Panc1 (cell line): ENCODE results near the gene ZNF503. TPM values are rescaled to one million over a fixed set of nuclear protein-coding genes. Genes with fewer than 3 reads are reported as not detected.

Experiments
- ATAC-seq: fragments of 200-7000 bp; cut with Tn5 transposase; 2 replicates; pipeline ENCODE4 v1.9.1; 2020; ENCODE audit warnings: mild to moderate bottlenecking, moderate library complexity
- BruUV-seq: library from RNA; stranded (reverse); fragments of 400-500 nt; replicated peaks from 2 replicates; lab custom pipeline; 2021; lab: Mats Ljungman, UMichigan
- CTCF ChIA-PET: fragments of 300-600 bp; sonication (Branson Sonifier 250); formaldehyde crosslinking; loops from one replicate; lab custom pipeline; 2022; ENCODE audit warnings: antibody characterized with exemption; lab: Charles Lee
- POLR2A ChIA-PET: fragments of 300-600 bp; sonication (Branson Sonifier 250); formaldehyde crosslinking; loops from one replicate; lab custom pipeline; 2022; ENCODE audit warnings: antibody characterized with exemption; lab: Charles Lee
- DNase-seq: peaks from one replicate; pipeline ENCODE4 v3.0.0-alpha.2; 2010; ENCODE audit warnings: low read depth, low spot score
- H3K27ac ChIP-seq: 2 replicates; pipeline ENCODE4 v1.5.1; 2011; ENCODE audit warnings: mild to moderate bottlenecking, low read length, inconsistent platforms
- H3K27me3 ChIP-seq: fragments of 200-500 bp; sonication (Bioruptor generic); 2 replicates; pipeline ENCODE4 v1.6.0; 2014; ENCODE audit warnings: low read length, inconsistent platforms; ENCODE audit not compliant: control insufficient read depth, insufficient read depth
- H3K36me3 ChIP-seq: fragments of 200-500 bp; sonication (Bioruptor generic); 2 replicates; pipeline ENCODE4 v1.5.1; 2014; ENCODE audit warnings: inconsistent platforms, mild to moderate bottlenecking, low read length, moderate library complexity; ENCODE audit not compliant: control insufficient read depth, insufficient read depth
- H3K4me1 ChIP-seq: 2 replicates; pipeline ENCODE4 v1.5.1; 2011; ENCODE audit warnings: inconsistent platforms, mild to moderate bottlenecking, low read length, moderate library complexity; ENCODE audit not compliant: control insufficient read depth, insufficient read depth
- H3K4me3 ChIP-seq, 2 experiments: 2 replicates each; pipeline ENCODE4 v1.5.1; 2011 to 2012; ENCODE audit warnings: low read depth in 2 of 2, low read length in 2 of 2, mild to moderate bottlenecking in 2 of 2, inconsistent platforms in 1 of 2, moderate library complexity in 1 of 2
- H3K9me3 ChIP-seq: fragments of 200-500 bp; sonication (Bioruptor generic); 2 replicates; pipeline ENCODE4 v1.5.1; 2014; ENCODE audit warnings: low read depth, mild to moderate bottlenecking, inconsistent platforms, low read length, moderate library complexity; ENCODE audit not compliant: control insufficient read depth, insufficient read depth
- CTCF ChIP-seq: fragments of 450-650 bp; IDR thresholded peaks from 2 replicates; pipeline ENCODE4 v1.5.1; 2017; ENCODE audit warnings: mild to moderate bottlenecking
- POLR2AphosphoS5 ChIP-seq: IDR thresholded peaks from 2 replicates; pipeline ENCODE4 v1.6.1; 2012; ENCODE audit warnings: mild to moderate bottlenecking, low read depth, low read length, moderate library complexity
- REST ChIP-seq, 2 experiments: IDR thresholded peaks; 2 replicates each; pipeline ENCODE4 v1.6.1; 2011 to 2012; ENCODE audit warnings: low read depth in 2 of 2, control low read depth in 1 of 2, low read length in 1 of 2, mild to moderate bottlenecking in 1 of 2, moderate library complexity in 1 of 2; ENCODE audit not compliant: insufficient read depth in 1 of 2
- SIN3A ChIP-seq: IDR thresholded peaks from 2 replicates; pipeline ENCODE4 v1.6.1; 2012; ENCODE audit warnings: low read depth, mild to moderate bottlenecking, low read length, moderate library complexity, borderline replicate concordance; ENCODE audit not compliant: insufficient read depth
- TCF7L2 ChIP-seq: IDR thresholded peaks from 2 replicates; pipeline ENCODE4 v1.6.1; 2011; ENCODE audit warnings: mild to moderate bottlenecking, low read depth, low read length, inconsistent platforms
- in situ Hi-C: cut with HindIII; loops from 2 replicates; pipeline ENCODE4 v1.10.0; 2016; ENCODE audit warnings: low sequenced_read_pairs, low pct_unique_long_range_greater_than_20kb
- intact Hi-C: fragments of 100-400 bp; cut with micrococcal nuclease; formaldehyde crosslinking; loops from one replicate; pipeline ENCODE4 v1.10.0; 2022; ENCODE audit not compliant: unreplicated experiment
- total RNA-seq: library from RNA; stranded (reverse); gene quantifications from one replicate; pipeline ENCODE4 v1.2.1, GENCODE V29; 2021; ENCODE audit not compliant: unreplicated experiment

The ZNF503 gene
- total RNA-seq, 1 experiment from 2014 or later: 10.4 TPM

GRCh38 chr10:75367901-75368300 is 33.7 kb downstream of the ZNF503 start:
- POLR2A ChIA-PET: no interaction called here
- intact Hi-C loops (no loop called here), in situ Hi-C loops (no loop called here)
- Histone ChIP-seq H3K4me1 (no peaks in the 10 kb centered on the region), H3K27ac (no peak overlapping the region), H3K36me3 (no peaks in the 10 kb centered on the region), H3K27me3 (peaks cover 3% of the 10 kb centered on the region; the same call in 1 of the 2 replicates), H3K4me3 (no peak overlapping the region), H3K9me3 (no peaks in the 10 kb centered on the region; the same call in 1 of the 2 replicates)
- ATAC-seq: no peak
- TF ChIP-seq POLR2AphosphoS5 (no peak), TCF7L2 (no peak), SIN3A (no peak), REST (IDR thresholded peaks at IDR 0.05; ENCODE audit: insufficient read depth in 1 of 2, low read depth in 2 of 2, low read length in 1 of 2) (no peak), CTCF (no peak)
- BruUV-seq: no TSS peak
- CTCF ChIA-PET: no interaction called here
- DNase-seq: no peak

DNA sequence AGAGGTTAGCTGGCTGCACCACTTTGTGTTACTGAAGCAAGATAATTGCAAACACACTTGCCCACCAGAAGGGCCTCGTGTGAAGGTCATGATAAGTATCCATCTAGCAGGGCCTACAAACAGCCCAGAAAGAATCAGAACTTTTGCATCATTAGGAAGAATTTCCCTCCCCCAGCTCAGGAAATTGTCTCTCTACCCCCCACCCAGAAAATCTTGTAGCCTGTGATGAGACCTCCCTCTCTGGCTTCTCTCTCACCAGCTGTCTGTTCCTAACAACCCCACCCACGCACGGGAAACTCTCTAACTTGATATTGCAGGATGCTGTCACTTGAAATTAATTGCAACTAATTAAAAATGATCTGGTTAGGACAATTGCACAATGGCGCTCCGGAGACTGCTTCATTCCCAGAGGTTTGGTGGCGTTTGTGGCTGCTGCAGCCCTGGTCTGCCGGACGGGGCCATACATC is 34.5 kb downstream of the ZNF503 start:
- ChIA-PET CTCF (no interaction called here), POLR2A (no interaction called here)
- no peak for ATAC-seq
- intact Hi-C loops: no loop called here
- in situ Hi-C loops: no loop called here
- 0 out of 2 replicates have a peak, but pooled peaks cover 2% of the 10 kb centered on the region for H3K27me3 ChIP-seq
- no peak for TF ChIP-seq POLR2AphosphoS5
- no peaks in the 10 kb centered on the region; the same call in 1 of the 2 replicates for H3K9me3 ChIP-seq
- H3K27ac ChIP-seq: no peak overlapping the region
- BruUV-seq: no TSS peak
- no peak for DNase-seq
- no peaks in the 10 kb centered on the region for H3K4me1 ChIP-seq
- no peaks in the 10 kb centered on the region for H3K36me3 ChIP-seq
- no peak overlapping the region for H3K4me3 ChIP-seq

DNA sequence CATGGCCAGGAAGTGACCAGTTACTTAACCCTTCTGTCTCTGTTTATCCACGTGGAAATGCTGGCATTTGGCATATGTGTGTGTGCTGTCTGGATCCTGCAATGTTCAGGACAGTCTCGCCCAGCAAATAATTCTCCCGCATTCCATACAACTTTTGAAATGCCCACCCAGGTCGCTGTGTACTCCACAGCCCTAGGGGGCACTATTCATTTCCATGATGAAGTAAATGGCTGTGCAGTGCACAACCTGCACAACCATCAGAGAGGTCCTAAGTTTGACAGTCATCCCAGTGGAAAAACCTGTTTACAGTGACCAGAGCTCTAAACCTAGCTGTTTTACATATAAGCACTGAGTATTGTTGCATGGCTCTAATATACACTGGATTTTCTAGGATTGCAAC is 38.1 kb downstream of the ZNF503 start:
- 0 out of 2 replicates have a peak, but pooled peaks cover 2% of the 10 kb centered on the region for H3K27me3 ChIP-seq
- no TSS peak for BruUV-seq
- POLR2A ChIA-PET: no interaction called here
- intact Hi-C loops (no loop called here), in situ Hi-C loops (no loop called here)
- H3K36me3 ChIP-seq: no peaks in the 10 kb centered on the region
- H3K4me3 ChIP-seq: no peak overlapping the region
- TF ChIP-seq CTCF (no peak), POLR2AphosphoS5 (no peak), TCF7L2 (no peak), REST (IDR thresholded peaks at IDR 0.05; ENCODE audit: insufficient read depth in 1 of 2, low read depth in 2 of 2, low read length in 1 of 2) (no peak), SIN3A (no peak)
- ATAC-seq (no peak), DNase-seq (no peak)
- no peak overlapping the region for H3K27ac ChIP-seq
- CTCF ChIA-PET: no interaction called here
- no peaks in the 10 kb centered on the region for H3K4me1 ChIP-seq
- no peaks in the 10 kb centered on the region; the same call in 1 of the 2 replicates for H3K9me3 ChIP-seq
